Myometrial cell (primary cell): ENCODE results near the gene SFRP2. TPM values are rescaled to one million over a fixed set of nuclear protein-coding genes. Genes with fewer than 3 reads are reported as not detected.

ENCODE experiments used
- total RNA-seq: library from RNA; depleted of rRNA; stranded (reverse); fragments of >200 nt; gene quantifications from 2 replicates; pipeline ENCODE4 v1.2.3, GENCODE V29; 2015

SFRP2 gene
- total RNA-seq = not detected in 2 replicates

GRCh38 chr4:153788413-153789276, at the start of gene SFRP2:
SFRP2 (minus strand) TSS chr4:153789083; CDS start chr4:153788835, 248 bp downstream.

GRCh38 chr4:153759407-153760316, 29.2 kb downstream of the SFRP2 start, which contains the start of gene RNF175:
RNF175 (minus strand) TSS chr4:153760024; CDS start chr4:153759862, 162 bp downstream.

Other genes starting within 250 kb of the SFRP2 start
- not detected in 2 replicates for gene TLR2, start 104.8 kb downstream of the SFRP2 start, total RNA-seq
- gene RNF175, start 29.1 kb downstream of the SFRP2 start, total RNA-seq = not detected in 2 replicates